Parathyroid adenoma (tissue), 2 donors: Measurements from ENCODE around the gene CMTM5.

ENCODE experiments used
- H2AFZ ChIP-seq: fragments of 300-600 bp; sonication (generic); one replicate; pipeline ENCODE4 v1.7.0; 2017; ENCODE audit warnings: antibody characterized with exemption, mild to moderate bottlenecking
- H3K27ac ChIP-seq: fragments of 300-600 bp; sonication (generic); one replicate; pipeline ENCODE4 v1.7.0; 2017
- H3K27me3 ChIP-seq: fragments of 300-600 bp; sonication (generic); one replicate; pipeline ENCODE4 v1.7.0; 2017; ENCODE audit warnings: low read length; ENCODE audit not compliant: control insufficient read depth, insufficient read depth
- H3K36me3 ChIP-seq: fragments of 300-600 bp; sonication (generic); one replicate; pipeline ENCODE4 v1.7.0; 2017; ENCODE audit warnings: low read length; ENCODE audit not compliant: control insufficient read depth, insufficient read depth
- H3K4me1 ChIP-seq: fragments of 300-600 bp; sonication (generic); one replicate; pipeline ENCODE4 v1.7.0; 2017; ENCODE audit warnings: control low read depth
- H3K4me2 ChIP-seq: fragments of 300-600 bp; sonication (generic); one replicate; pipeline ENCODE4 v1.7.0; 2017; ENCODE audit warnings: low read length
- H3K4me3 ChIP-seq: fragments of 300-600 bp; sonication (generic); one replicate; pipeline ENCODE4 v1.7.0; 2017; ENCODE audit warnings: low read depth, low read length
- H3K79me2 ChIP-seq: fragments of 300-600 bp; sonication (generic); one replicate; pipeline ENCODE4 v1.7.0; 2017; ENCODE audit warnings: control low read depth
- H3K9ac ChIP-seq: fragments of 300-600 bp; sonication (generic); one replicate; pipeline ENCODE4 v1.7.0; 2017; ENCODE audit warnings: mild to moderate bottlenecking
- H3K9me3 ChIP-seq: fragments of 300-600 bp; sonication (generic); one replicate; pipeline ENCODE4 v1.7.0; 2017; ENCODE audit warnings: low read length; ENCODE audit not compliant: control insufficient read depth
- TF ChIP-seq, protein P1 (sequence below): fragments of 300-600 bp; sonication (generic); IDR thresholded peaks from one replicate; pipeline ENCODE4 v1.7.0; 2017; ENCODE audit warnings: antibody characterized with exemption, mild to moderate bottlenecking
- donor health status: primary hyperparathyroidism.

CMTM5 gene

DNA sequence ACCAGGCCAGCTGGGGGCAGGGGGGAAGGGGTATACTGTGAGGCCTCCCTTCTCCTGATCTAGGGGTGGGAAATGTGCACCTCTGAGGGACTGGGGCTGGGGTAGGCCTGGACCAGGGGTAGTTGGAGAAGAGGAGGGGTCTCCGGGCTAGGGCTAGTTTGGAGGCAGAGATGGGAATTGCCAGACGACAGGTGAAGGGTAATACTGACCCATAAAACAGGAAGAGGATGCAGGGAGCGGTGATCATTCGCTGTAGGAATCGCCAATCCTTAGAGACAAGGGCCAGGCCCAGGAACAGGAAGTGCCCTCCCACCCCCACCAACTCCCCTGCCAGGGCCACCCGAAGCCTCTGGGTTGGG, 28.6 kb upstream of the CMTM5 start:
- Histone ChIP-seq H3K9ac (no peak overlapping the region), H3K27me3 (no peaks in the 10 kb centered on the region), H3K36me3 (no peaks in the 10 kb centered on the region), H2AFZ (no peak overlapping the region), H3K27ac (no peak overlapping the region), H3K79me2 (no peaks in the 10 kb centered on the region), H3K4me1 (peaks cover 5% of the 10 kb centered on the region), H3K9me3 (no peaks in the 10 kb centered on the region), H3K4me2 (no peak overlapping the region), H3K4me3 (no peak overlapping the region)
- TF ChIP-seq, protein P1, sequence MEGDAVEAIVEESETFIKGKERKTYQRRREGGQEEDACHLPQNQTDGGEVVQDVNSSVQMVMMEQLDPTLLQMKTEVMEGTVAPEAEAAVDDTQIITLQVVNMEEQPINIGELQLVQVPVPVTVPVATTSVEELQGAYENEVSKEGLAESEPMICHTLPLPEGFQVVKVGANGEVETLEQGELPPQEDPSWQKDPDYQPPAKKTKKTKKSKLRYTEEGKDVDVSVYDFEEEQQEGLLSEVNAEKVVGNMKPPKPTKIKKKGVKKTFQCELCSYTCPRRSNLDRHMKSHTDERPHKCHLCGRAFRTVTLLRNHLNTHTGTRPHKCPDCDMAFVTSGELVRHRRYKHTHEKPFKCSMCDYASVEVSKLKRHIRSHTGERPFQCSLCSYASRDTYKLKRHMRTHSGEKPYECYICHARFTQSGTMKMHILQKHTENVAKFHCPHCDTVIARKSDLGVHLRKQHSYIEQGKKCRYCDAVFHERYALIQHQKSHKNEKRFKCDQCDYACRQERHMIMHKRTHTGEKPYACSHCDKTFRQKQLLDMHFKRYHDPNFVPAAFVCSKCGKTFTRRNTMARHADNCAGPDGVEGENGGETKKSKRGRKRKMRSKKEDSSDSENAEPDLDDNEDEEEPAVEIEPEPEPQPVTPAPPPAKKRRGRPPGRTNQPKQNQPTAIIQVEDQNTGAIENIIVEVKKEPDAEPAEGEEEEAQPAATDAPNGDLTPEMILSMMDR = no peak

DNA sequence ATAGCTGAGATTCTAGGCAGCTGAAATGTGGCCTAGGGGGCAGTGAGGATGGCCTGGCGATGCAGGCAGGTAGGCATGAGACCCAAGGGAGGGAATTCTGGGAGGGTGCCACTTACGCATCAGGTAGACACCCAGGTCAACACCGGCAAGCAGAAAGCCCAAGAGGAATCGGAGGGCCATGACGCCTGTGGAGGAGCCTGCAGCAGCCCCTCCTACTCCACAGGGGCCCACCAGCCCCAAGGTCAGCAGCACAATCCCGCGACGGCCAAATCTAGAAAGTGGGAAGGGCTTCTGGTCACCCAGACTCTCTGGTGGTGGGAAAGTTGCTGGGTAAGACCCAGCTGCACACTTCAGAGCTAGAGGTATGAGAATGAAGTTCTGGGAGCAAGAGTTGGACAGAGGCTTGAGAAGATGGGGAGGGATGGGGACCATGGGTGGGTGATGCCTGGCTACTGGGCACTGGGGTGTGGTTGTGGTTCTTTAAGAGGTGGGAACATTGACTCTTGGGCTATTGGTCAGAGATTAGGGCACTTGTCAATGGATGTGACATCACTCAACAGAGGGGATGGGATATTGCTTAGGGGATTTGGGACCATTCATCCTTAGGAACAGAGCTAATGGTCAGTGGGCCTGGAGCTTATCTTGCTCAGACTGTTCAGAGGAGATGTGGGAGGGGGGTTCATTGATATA, 27.5 kb upstream of the CMTM5 start:
- no peaks in the 10 kb centered on the region for H3K36me3 ChIP-seq
- H3K9ac ChIP-seq = no peak overlapping the region
- H3K4me1 ChIP-seq = peaks cover 7% of the 10 kb centered on the region
- no peak overlapping the region for H3K4me2 ChIP-seq
- H3K27me3 ChIP-seq = no peaks in the 10 kb centered on the region
- H3K27ac ChIP-seq = no peak overlapping the region
- no peaks in the 10 kb centered on the region for H3K79me2 ChIP-seq
- no peaks in the 10 kb centered on the region for H3K9me3 ChIP-seq
- TF ChIP-seq, protein P1 = no peak
- H2AFZ ChIP-seq = no peak overlapping the region
- no peak overlapping the region for H3K4me3 ChIP-seq

DNA sequence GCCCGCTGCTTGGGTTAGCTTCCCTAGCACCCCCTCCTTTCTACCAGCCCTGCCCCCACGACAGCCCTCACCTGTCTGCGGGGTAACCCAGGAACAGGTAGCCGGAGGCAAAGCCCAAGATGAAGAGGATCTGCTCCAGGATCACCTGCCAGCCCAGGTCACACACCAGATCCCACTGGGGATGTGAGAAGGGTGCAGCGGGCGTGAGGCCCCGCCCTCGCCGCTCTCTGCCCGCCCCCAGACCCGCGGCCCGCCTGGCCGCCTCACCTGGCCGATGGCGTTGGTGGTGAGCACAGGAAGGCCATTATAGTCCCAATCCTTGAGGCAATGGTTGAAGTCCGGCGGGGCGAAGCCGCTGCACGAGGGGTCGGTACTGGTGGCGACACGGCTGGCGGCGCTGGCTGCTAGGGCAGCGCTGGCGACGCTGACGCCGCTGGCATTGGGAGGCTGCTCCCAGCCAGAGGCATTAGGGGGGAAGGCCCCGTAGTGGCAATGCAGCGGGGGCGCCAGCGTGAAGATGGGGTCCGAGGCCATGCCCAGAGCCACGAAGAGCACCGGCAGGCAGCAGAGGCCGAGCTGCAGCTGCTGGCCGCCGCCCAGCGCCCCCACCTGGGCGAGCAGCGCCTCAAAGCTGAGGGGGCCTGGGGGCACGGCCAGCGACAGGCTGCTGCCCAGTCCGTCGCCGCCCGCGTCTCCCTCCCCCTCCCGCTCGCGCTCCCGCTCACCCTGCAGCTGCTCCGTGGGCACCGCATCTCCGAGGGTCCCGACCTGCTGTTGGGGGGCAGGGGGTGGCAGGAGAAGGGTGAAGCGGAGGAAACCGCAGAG, 25.0 kb upstream of the CMTM5 start:
- H3K4me2 ChIP-seq = peak overlapping the region; percentile 91
- H3K27ac ChIP-seq = peak overlapping the region; percentile 39
- H3K9me3 ChIP-seq = no peaks in the 10 kb centered on the region
- H3K79me2 ChIP-seq = no peaks in the 10 kb centered on the region
- H3K36me3 ChIP-seq = no peaks in the 10 kb centered on the region
- peak overlapping the region; percentile 89 for H2AFZ ChIP-seq
- TF ChIP-seq, protein P1 = no peak
- peak overlapping the region; percentile 51 for H3K4me3 ChIP-seq
- H3K9ac ChIP-seq = peak overlapping the region; percentile 56
- peaks cover 7% of the 10 kb centered on the region for H3K4me1 ChIP-seq
- H3K27me3 ChIP-seq = no peaks in the 10 kb centered on the region

DNA sequence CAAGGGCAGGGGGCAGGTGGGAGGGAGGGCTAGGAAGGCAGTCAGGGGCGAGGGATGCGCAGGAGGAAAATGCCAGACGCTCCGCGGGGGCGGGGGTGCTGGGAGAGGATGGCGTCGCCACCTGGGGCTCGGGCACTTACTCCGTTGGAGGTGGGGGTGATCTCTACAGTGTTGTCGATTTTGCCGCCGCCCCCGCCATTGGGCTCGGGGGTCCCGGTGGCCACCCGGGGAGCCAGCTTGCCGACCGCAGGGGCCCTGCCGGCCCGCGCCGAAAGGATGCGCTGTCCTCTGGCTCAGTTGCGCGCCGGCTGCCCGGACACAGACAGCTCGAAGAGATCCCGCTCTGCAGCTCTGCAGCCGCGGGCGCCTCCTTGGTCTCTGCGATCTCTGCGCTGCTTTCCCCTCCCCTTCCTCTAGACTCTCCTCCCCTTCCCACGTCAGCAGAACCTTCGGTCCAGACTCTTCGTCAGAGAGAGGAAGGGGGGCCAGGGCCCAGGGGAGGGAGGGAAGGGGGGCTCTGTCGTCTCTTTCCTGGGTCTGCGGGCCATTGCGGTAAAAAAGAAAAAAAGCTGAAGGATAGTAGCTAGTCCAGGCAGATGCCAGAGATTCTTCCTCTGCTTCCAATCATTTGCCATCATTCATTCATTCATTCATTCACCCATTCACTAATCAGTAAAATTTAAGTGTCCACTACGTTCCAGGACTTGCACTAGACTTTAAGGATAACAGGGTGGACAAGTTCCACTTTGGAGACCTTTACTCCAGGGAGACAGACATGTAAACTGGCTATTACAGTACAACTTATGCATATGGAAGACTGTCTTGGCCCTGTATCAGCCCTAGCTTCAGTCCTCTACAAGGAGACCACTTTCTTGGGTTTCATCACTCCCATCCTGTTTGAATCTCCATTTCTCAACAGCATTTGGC, 24.1 kb upstream of the CMTM5 start, which contains the start of gene SLC22A17:
Gene SLC22A17, minus strand, starts transcription at position 382 of the 927 bp plus-strand sequence.
- Histone ChIP-seq H3K9me3 (no peaks in the 10 kb centered on the region), H2AFZ (peak within 1 kb of the TSS; percentile 89), H3K79me2 (no peaks in the 10 kb centered on the region), H3K4me1 (peaks cover 7% of the 10 kb centered on the region), H3K36me3 (no peaks in the 10 kb centered on the region), H3K4me2 (peak within 1 kb of the TSS; percentile 91), H3K27me3 (no peaks in the 10 kb centered on the region), H3K9ac (peak within 1 kb of the TSS; percentile 56), H3K27ac (peak within 1 kb of the TSS; percentile 39), H3K4me3 (peak within 1 kb of the TSS; percentile 51)
- TF ChIP-seq, protein P1 = no peak
